Adrenal gland (tissue), 12 donors: ENCODE measurements around the gene PPP1R1C. TPM values are rescaled to one million over a fixed set of nuclear protein-coding genes. Genes with fewer than 3 reads are reported as not detected.

Experiments used
- DNase-seq, 7 donors: peaks; one replicate each; pipeline ENCODE4 v3.0.0-alpha.2; 2019 to 2020
- H3K27ac ChIP-seq, 5 donors: fragments of 200-600 bp; sonication (generic) in 4 of 5; 1 replicate in 3 of 5; 2 replicates in 2 of 5; pipeline versions ENCODE4 v1.5.1 to v1.8.0; 2016 to 2020; ENCODE audit warnings: mild to moderate bottlenecking in 1 of 5
- H3K27me3 ChIP-seq: fragments of 200-600 bp; 2 replicates; pipeline ENCODE4 v1.8.0; 2021
- H3K36me3 ChIP-seq, 2 donors: fragments of 200-600 bp; replicated peaks in 1 of 2; 1 replicate in 1 of 2; 2 replicates in 1 of 2; pipeline versions ENCODE4 v1.5.1 to v1.8.0; 2018 to 2022
- H3K4me1 ChIP-seq, 2 donors: fragments of 200-600 bp; replicated peaks in 1 of 2; 1 replicate in 1 of 2; 2 replicates in 1 of 2; pipeline versions ENCODE4 v1.5.1 to v1.8.0; 2018 to 2021
- H3K4me3 ChIP-seq, 4 donors: fragments of 200-600 bp; sonication (generic) in 3 of 4; one replicate each; pipeline ENCODE4 v1.5.1; 2016 to 2018
- H3K9me3 ChIP-seq, 3 donors: fragments of 200-600 bp; sonication (generic) in 1 of 3; replicated peaks in 1 of 3; 1 replicate in 2 of 3; 2 replicates in 1 of 3; pipeline versions ENCODE4 v1.5.1 to v1.8.0; 2016 to 2021
- POLR2A ChIP-seq, 2 donors: fragments of 450-650 bp; IDR thresholded peaks; one replicate each; pipeline ENCODE4 v1.6.1; 2017; ENCODE audit warnings: antibody characterized with exemption in 2 of 2, mild to moderate bottlenecking in 2 of 2, moderate library complexity in 1 of 2
- WGBS, 4 donors: extraction: QIAGEN DNeasy Blood & Tissue Kit in 2 of 4; methylation state at CpG; one replicate each; pipeline versions ENCODE4 v1.1.5 to v1.1.7; 2013 to 2017; 5-methylcytosine and 5-hydroxymethylcytosine counted together
- intact Hi-C, 2 donors: fragments of 100-400 bp; cut with DNase I; formaldehyde crosslinking; loops; one replicate each; pipeline versions ENCODE4 v1.14.1 to v1.15.0; 2022 to 2023
- polyA plus RNA-seq, 3 donors: library from polyadenylated mRNA; stranded (reverse); fragments of 200-250 nt in 2 of 3; fragments of 350-450 nt in 1 of 3; fragmentation: Illumina TruSeq in 1 of 3; extraction: RNeasy Lipid Tissue Mini Kit (QIAGEN cat#74804) in 1 of 3; gene quantifications; one replicate each; pipeline ENCODE4 v1.2.3, GENCODE V29; 2013 to 2014
- total RNA-seq, 9 donors: library from RNA; depleted of rRNA in 4 of 9; stranded (reverse); fragments of >200 nt in 4 of 9; fragments of 120-200 nt in 1 of 9; fragmentation: NEBNext Ultra II Directional in 1 of 9; extraction: Animal tissue kit (Norgen Biotek cat#: 25700) in 1 of 9; gene quantifications; one replicate each; pipeline versions ENCODE4 v1.1.0 to v1.2.4, GENCODE V29; 2013 to 2023
- TF ChIP-seq, protein P1 (sequence below), 6 experiments: fragments of 450-650 bp in 4 of 6; fragments of 200-600 bp in 2 of 6; sonication (generic) in 1 of 6; IDR thresholded peaks; 1 replicate in 5 of 6; 2 replicates in 1 of 6; pipeline versions ENCODE4 v1.5.1 to v1.8.0; 2016 to 2021; ENCODE audit warnings: antibody characterized with exemption in 6 of 6, mild to moderate bottlenecking in 2 of 6, moderate library complexity in 1 of 6
- donor health status: healthy with polysubstance abuse.
- donor health status: Bipolar disorder and iron deficiency.
- donor health status: DM: yes; HTN: yes; CAD: no.
- donor health status: DM: no; HTN: no; CAD: no.
- donor health status: DM: no; HTN: no; CAD: no.
- donor health status: DM: yes; HTN: yes; CAD: no.

Gene PPP1R1C
- total and polyA plus RNA-seq, 12 donors: 0.29 to 5.9 (median 1.4) TPM; not detected in 3

DNA sequence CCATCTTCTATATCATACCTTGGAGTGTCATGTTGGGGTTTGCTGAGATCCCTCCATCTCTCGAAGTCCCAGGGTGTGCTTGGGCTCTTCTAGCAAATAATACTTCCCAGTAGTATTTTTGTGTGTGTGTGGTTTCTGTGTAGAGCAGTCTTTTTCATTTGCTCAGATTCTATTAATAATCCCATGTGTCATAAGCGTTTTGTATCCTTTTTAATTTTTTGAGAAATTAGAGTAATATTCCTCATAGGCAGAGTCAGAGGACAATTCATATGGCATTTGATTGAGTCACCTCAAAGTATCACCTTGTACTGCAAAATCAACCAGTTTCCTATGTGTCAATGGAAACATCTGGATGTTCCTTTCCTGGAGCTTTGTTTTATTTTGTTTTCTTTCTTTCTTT is 37.4 kb upstream of the PPP1R1C start:
- no peaks in the 10 kb centered on the region for H3K9me3 ChIP-seq
- no peak for DNase-seq
- no peak overlapping the region for H3K27ac ChIP-seq
- no peak for TF ChIP-seq POLR2A (IDR thresholded peaks at IDR 0.05)
- TF ChIP-seq, protein P1, sequence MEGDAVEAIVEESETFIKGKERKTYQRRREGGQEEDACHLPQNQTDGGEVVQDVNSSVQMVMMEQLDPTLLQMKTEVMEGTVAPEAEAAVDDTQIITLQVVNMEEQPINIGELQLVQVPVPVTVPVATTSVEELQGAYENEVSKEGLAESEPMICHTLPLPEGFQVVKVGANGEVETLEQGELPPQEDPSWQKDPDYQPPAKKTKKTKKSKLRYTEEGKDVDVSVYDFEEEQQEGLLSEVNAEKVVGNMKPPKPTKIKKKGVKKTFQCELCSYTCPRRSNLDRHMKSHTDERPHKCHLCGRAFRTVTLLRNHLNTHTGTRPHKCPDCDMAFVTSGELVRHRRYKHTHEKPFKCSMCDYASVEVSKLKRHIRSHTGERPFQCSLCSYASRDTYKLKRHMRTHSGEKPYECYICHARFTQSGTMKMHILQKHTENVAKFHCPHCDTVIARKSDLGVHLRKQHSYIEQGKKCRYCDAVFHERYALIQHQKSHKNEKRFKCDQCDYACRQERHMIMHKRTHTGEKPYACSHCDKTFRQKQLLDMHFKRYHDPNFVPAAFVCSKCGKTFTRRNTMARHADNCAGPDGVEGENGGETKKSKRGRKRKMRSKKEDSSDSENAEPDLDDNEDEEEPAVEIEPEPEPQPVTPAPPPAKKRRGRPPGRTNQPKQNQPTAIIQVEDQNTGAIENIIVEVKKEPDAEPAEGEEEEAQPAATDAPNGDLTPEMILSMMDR (IDR thresholded peaks at IDR 0.05): no peak
- no peak overlapping the region for H3K4me3 ChIP-seq
- H3K27me3 ChIP-seq: no peaks in the 10 kb centered on the region
- no peaks in the 10 kb centered on the region for H3K4me1 ChIP-seq
- no peaks in the 10 kb centered on the region for H3K36me3 ChIP-seq
- intact Hi-C loops: no loop called here
- WGBS, 4 donors: 73 to 90% (median 82%) methylated on average over 2 of the region's 2 CpGs

DNA sequence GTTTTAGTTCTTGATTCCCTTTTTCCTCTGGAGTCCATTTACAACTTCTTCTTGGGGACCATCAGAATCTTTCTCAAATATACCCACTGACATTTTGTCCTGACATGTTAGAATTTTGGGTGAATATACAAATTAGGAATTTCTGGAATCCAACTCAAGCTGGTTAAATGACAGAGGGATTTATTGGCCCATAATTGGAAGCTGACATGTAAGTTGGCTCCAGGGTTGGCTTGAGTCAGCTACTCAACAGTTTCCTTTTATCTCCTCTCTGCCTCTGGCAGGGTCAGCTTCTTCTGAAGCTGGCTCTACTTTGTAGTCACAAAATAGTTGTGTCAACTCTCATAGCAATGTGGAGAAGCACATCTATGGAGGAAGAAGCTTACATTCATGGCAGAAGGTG is 36.6 kb upstream of the PPP1R1C start:
- TF ChIP-seq, protein P1 (IDR thresholded peaks at IDR 0.05): no peak
- no peak for TF ChIP-seq POLR2A (IDR thresholded peaks at IDR 0.05)
- Histone ChIP-seq H3K27me3 (no peaks in the 10 kb centered on the region), H3K36me3 (no peaks in the 10 kb centered on the region), H3K27ac (no peak overlapping the region), H3K9me3 (no peaks in the 10 kb centered on the region), H3K4me1 (no peaks in the 10 kb centered on the region), H3K4me3 (no peak overlapping the region)
- intact Hi-C loops: no loop called here
- DNase-seq: no peak

GRCh38 chr2:181952404-181953226 is 33.0 kb upstream of the PPP1R1C start:
- no peak for TF ChIP-seq POLR2A (IDR thresholded peaks at IDR 0.05)
- TF ChIP-seq, protein P1 (IDR thresholded peaks at IDR 0.05): no peak
- Histone ChIP-seq H3K27me3 (no peaks in the 10 kb centered on the region), H3K4me3 (no peak overlapping the region), H3K4me1 (no peaks in the 10 kb centered on the region), H3K27ac (no peak overlapping the region), H3K36me3 (no peaks in the 10 kb centered on the region), H3K9me3 (no peaks in the 10 kb centered on the region)
- WGBS, 4 donors: 64 to 88% (median 84%) methylated on average over 1 of the region's 1 CpG
- intact Hi-C loops: loop anchor here in 1 of 2 donors (5.0 kb wide), 1 partner anchor 210 kb away; no protein-coding TSS in a partner anchor
- DNase-seq: no peak

GRCh38 chr2:181953881-181954537 is 31.6 kb upstream of the PPP1R1C start:
- no peaks in the 10 kb centered on the region for H3K4me1 ChIP-seq
- H3K27me3 ChIP-seq: no peaks in the 10 kb centered on the region
- peak overlapping the region in 2 of 4 donors; percentile 6 to 44 for H3K4me3 ChIP-seq
- 2 to 3% (median 3%) methylated on average over 19 of the region's 19 CpGs for WGBS, 4 donors
- H3K36me3 ChIP-seq: no peaks in the 10 kb centered on the region
- no peaks in the 10 kb centered on the region for H3K9me3 ChIP-seq
- no peak overlapping the region for H3K27ac ChIP-seq
- intact Hi-C loops: loop anchor here in 1 of 2 donors (5.0 kb wide), 1 partner anchor 212 kb away; no protein-coding TSS in a partner anchor
- no peak for TF ChIP-seq POLR2A (IDR thresholded peaks at IDR 0.05)
- TF ChIP-seq, protein P1 (IDR thresholded peaks at IDR 0.05): peak; percentile 36 to 62 (median 54)
- DNase-seq: peak; percentile 28 to 81 (median 59)
